Keratinocyte (primary cell): Measurements from ENCODE around the gene ABLIM2. TPM values are rescaled to one million over a fixed set of nuclear protein-coding genes. Genes with fewer than 3 reads are reported as not detected.

Experiments used
- DNase-seq: peaks from one replicate; pipeline ENCODE4 v3.0.0-alpha.2; 2011; ENCODE audit warnings: low read depth, missing footprints, low spot score
- FAIRE-seq: peaks from 2 replicates; lab custom pipeline; 2011; peaks lifted over from hg19 to GRCh38; lab: Jason Lieb, UNC
- H2AFZ ChIP-seq: 2 replicates; pipeline ENCODE4 v1.6.0; 2012; ENCODE audit warnings: low read length, control low read depth, inconsistent platforms; ENCODE audit not compliant: control insufficient read depth
- H3K27ac ChIP-seq: 2 replicates; pipeline ENCODE4 v1.5.1; 2011; ENCODE audit warnings: low read length; ENCODE audit not compliant: control insufficient read depth, insufficient read depth
- H3K27me3 ChIP-seq: 3 replicates; pipeline ENCODE4 v1.6.0; 2011; ENCODE audit warnings: low read length; ENCODE audit not compliant: control insufficient read depth, insufficient read depth; ENCODE audit errors: extremely low read depth
- H3K36me3 ChIP-seq, 2 experiments: 2 replicates in 1 of 2; 3 replicates in 1 of 2; pipeline ENCODE4 v1.5.1; 2011; ENCODE audit warnings: low read length in 2 of 2, mild to moderate bottlenecking in 1 of 2; ENCODE audit not compliant: control insufficient read depth in 2 of 2, insufficient read depth in 2 of 2; ENCODE audit errors: extremely low read depth in 1 of 2
- H3K4me1 ChIP-seq: 3 replicates; pipeline ENCODE4 v1.5.1; 2011; ENCODE audit warnings: low read length; ENCODE audit not compliant: control insufficient read depth, insufficient read depth; ENCODE audit errors: extremely low read depth
- H3K4me2 ChIP-seq: 3 replicates; pipeline ENCODE4 v1.6.0; 2011; ENCODE audit warnings: low read depth, low read length; ENCODE audit not compliant: control insufficient read depth, insufficient read depth; ENCODE audit errors: extremely low read depth
- H3K4me3 ChIP-seq, 3 experiments: fragments of 200-600 bp in 1 of 3; sonication (generic) in 1 of 3; 2 replicates in 2 of 3; 3 replicates in 1 of 3; pipeline ENCODE4 v1.5.1; 2011 to 2016; ENCODE audit warnings: low read length in 3 of 3, mild to moderate bottlenecking in 3 of 3, control low read depth in 2 of 3, inconsistent platforms in 1 of 3, low read depth in 1 of 3, mixed read lengths in 1 of 3, mixed run types in 1 of 3, moderate library complexity in 1 of 3; ENCODE audit not compliant: control insufficient read depth in 2 of 3, insufficient read depth in 2 of 3; ENCODE audit errors: extremely low read depth in 1 of 3
- H3K79me2 ChIP-seq: 2 replicates; pipeline ENCODE4 v1.6.0; 2012; ENCODE audit warnings: low read length; ENCODE audit not compliant: control insufficient read depth, insufficient read depth
- H3K9ac ChIP-seq: 3 replicates; pipeline ENCODE4 v1.6.0; 2011; ENCODE audit warnings: low read length; ENCODE audit not compliant: control insufficient read depth, insufficient read depth; ENCODE audit errors: extremely low read depth
- H3K9me1 ChIP-seq: 3 replicates; pipeline ENCODE4 v1.6.0; 2011; ENCODE audit warnings: low read length; ENCODE audit not compliant: control insufficient read depth, insufficient read depth; ENCODE audit errors: extremely low read depth
- H3K9me3 ChIP-seq: 2 replicates; pipeline ENCODE4 v1.5.1; 2012; ENCODE audit warnings: low read depth, low read length; ENCODE audit not compliant: control insufficient read depth
- H4K20me1 ChIP-seq: 3 replicates; pipeline ENCODE4 v1.6.0; 2011; ENCODE audit warnings: low read length; ENCODE audit not compliant: control insufficient read depth, insufficient read depth; ENCODE audit errors: extremely low read depth
- CTCF ChIP-seq, 3 experiments: IDR thresholded peaks in 1 of 3; conservative IDR thresholded peaks in 1 of 3; optimal IDR thresholded peaks in 1 of 3; 2 replicates in 2 of 3; 3 replicates in 1 of 3; pipeline versions ENCODE3 to v1.5.1; 2011; ENCODE audit warnings: low read length in 3 of 3, mild to moderate bottlenecking in 3 of 3, moderate library complexity in 2 of 3, control low read depth in 1 of 3, inconsistent platforms in 1 of 3; ENCODE audit not compliant: insufficient read depth in 2 of 3; ENCODE audit errors: extremely low read depth in 1 of 3
- EZH2 ChIP-seq: IDR thresholded peaks from one replicate; pipeline ENCODE4 v1.6.1; 2012; ENCODE audit warnings: inconsistent platforms, mild to moderate bottlenecking, low read length, moderate library complexity
- dilution Hi-C: fragments of 300-500 bp; cut with MboI; formaldehyde crosslinking; loops from one replicate; pipeline ENCODE4 v1.7.0; 2020; ENCODE audit warnings: low sequenced_read_pairs; ENCODE audit not compliant: extremely low pct_ligation_motif_present
- polyA plus RNA-seq, 5 experiments: library from polyadenylated mRNA; depleted of rRNA in 3 of 5; stranded (reverse) in 3 of 5; stranded (forward) in 1 of 5; unstranded in 1 of 5; fragments of >200 nt; gene quantifications; 1 replicate in 1 of 5; 2 replicates in 3 of 5; 3 replicates in 1 of 5; pipeline versions ENCODE4 v1.2.1 to v1.2.3, GENCODE V29; 2011 to 2012; ENCODE audit warnings: missing spikeins in 2 of 5, low read depth in 1 of 5, low replicate concordance in 1 of 5

The ABLIM2 gene
- polyA plus RNA-seq, 1 donor (not counting 4 experiments of a cell fraction or from before 2014, with no cell fraction given): 0.94 TPM

DNA sequence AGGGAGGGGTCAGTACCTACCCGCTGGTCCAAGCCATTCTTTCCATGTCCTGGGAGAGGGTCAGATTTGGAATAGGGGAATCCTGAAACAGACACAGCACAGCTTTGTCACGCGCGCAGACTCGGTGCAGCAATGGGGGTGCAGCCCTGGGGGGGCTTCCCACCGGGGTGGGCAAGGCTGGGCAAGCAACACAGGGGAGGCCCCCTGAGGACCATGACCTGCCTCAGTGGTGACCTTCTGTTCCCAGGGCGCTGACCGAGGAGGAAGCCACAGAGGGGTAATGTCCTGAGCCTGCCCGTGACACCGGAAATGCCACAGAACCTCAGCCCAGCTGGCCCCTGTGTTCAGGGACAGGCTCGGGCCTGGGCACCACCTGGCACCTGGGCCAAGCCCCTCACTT is 165.8 kb downstream of the ABLIM2 start:
- Histone ChIP-seq H3K27ac (no peak overlapping the region), H3K4me2 (no peak overlapping the region), H3K27me3 (no peaks in the 10 kb centered on the region), H3K79me2 (no peaks in the 10 kb centered on the region), H3K36me3 (no peaks in the 10 kb centered on the region), H3K4me3 (no peak overlapping the region), H3K4me1 (no peaks in the 10 kb centered on the region), H3K9me3 (no peaks in the 10 kb centered on the region), H3K9ac (no peak overlapping the region), H3K9me1 (no peaks in the 10 kb centered on the region), H2AFZ (no peak overlapping the region), H4K20me1 (no peaks in the 10 kb centered on the region)
- FAIRE-seq (no peak), DNase-seq (no peak)
- dilution Hi-C loops: no loop called here
- TF ChIP-seq CTCF (optimal IDR thresholded peaks at IDR 0.05 in 1 of 3, IDR thresholded peaks at IDR 0.05 in 1 of 3, conservative IDR thresholded peaks at IDR 0.05 in 1 of 3; ENCODE audit: extremely low read depth in 1 of 3, insufficient read depth in 2 of 3, low read length in 3 of 3) (no peak), EZH2 (no peak)

GRCh38 chr4:7990807-7991459 is 167.7 kb downstream of the ABLIM2 start:
- Histone ChIP-seq H3K9me3 (no peaks in the 10 kb centered on the region), H3K9me1 (no peaks in the 10 kb centered on the region), H3K4me2 (no peak overlapping the region), H3K9ac (no peak overlapping the region), H3K4me1 (no peaks in the 10 kb centered on the region), H2AFZ (no peak overlapping the region), H3K27me3 (no peaks in the 10 kb centered on the region), H3K4me3 (no peak overlapping the region), H3K27ac (no peak overlapping the region), H3K79me2 (no peaks in the 10 kb centered on the region), H3K36me3 (no peaks in the 10 kb centered on the region), H4K20me1 (no peaks in the 10 kb centered on the region)
- TF ChIP-seq CTCF (optimal IDR thresholded peaks at IDR 0.05 in 1 of 3, IDR thresholded peaks at IDR 0.05 in 1 of 3, conservative IDR thresholded peaks at IDR 0.05 in 1 of 3; ENCODE audit: extremely low read depth in 1 of 3, insufficient read depth in 2 of 3, low read length in 3 of 3) (no peak), EZH2 (no peak)
- dilution Hi-C loops: no loop called here
- no peak for FAIRE-seq
- no peak for DNase-seq
